ENCODE measurements around the gene ANKRD27.

GRCh38 chr19:32626969-32627368, 48.0 kb downstream of the ANKRD27 start:
- TF ChIP-seq ATF3 (IDR thresholded peaks at IDR 0.05; ENCODE audit: borderline replicate concordance, extremely low read depth, low read depth, low read length) (no peak), CTCF (IDR thresholded peaks at IDR 0.05 in 2 of 3, conservative IDR thresholded peaks at IDR 0.05 in 1 of 3; ENCODE audit: control insufficient read depth in 2 of 3, extremely low read depth in 1 of 3, insufficient read depth in 1 of 3, low read depth in 3 of 3, low read length in 3 of 3) (no peak), SIN3A (IDR thresholded peaks at IDR 0.05; ENCODE audit: low read depth, low read length) (no peak), ZSCAN29 (IDR thresholded peaks at IDR 0.05) (no peak), MAX (IDR thresholded peaks at IDR 0.05; ENCODE audit: low read depth, low read length) (no peak), POLR2AphosphoS5 (IDR thresholded peaks at IDR 0.05; ENCODE audit: low read length) (no peak), FOXK2 (IDR thresholded peaks at IDR 0.05) (no peak), EED (IDR thresholded peaks at IDR 0.05; ENCODE audit: low read depth) (no peak)

Data from GM12878 (cell line).